GM21723 (cell line): ENCODE data around the gene LDLRAD2.
A peak's percentile ranks its signal among the peaks of the same experiment; 100 is the strongest.

ENCODE experiments used
- ATAC-seq: cut with Tn5 transposase; IDR thresholded peaks from one replicate; pipeline ENCODE4 v1.9.1; 2021; ENCODE audit warnings: mild to moderate bottlenecking, moderate library complexity; ENCODE audit not compliant: unreplicated experiment

Gene LDLRAD2

GRCh38 chr1:21857840-21858670, 46.0 kb downstream of the LDLRAD2 start:
- ATAC-seq: no peak

- no peak for ATAC-seq
Observed at GRCh38 chr1:21859669-21860179, 47.7 kb downstream of the LDLRAD2 start.

- no peak for ATAC-seq
Observed at GRCh38 chr1:21860971-21861370, 48.9 kb downstream of the LDLRAD2 start.

GRCh38 chr1:21861602-21862429, 49.8 kb downstream of the LDLRAD2 start:
- no peak for ATAC-seq

- ATAC-seq: no peak
Observed at GRCh38 chr1:21863981-21864380, 51.9 kb downstream of the LDLRAD2 start.

GRCh38 chr1:21864730-21865129, 52.7 kb downstream of the LDLRAD2 start:
- ATAC-seq: no peak

GRCh38 chr1:21865609-21865942, 53.5 kb downstream of the LDLRAD2 start:
- ATAC-seq: no peak

- ATAC-seq: peak; percentile 86
Observed at GRCh38 chr1:21865943-21866706, 54.1 kb downstream of the LDLRAD2 start.

GRCh38 chr1:21866707-21867043, 54.6 kb downstream of the LDLRAD2 start:
- peak; percentile 8 for ATAC-seq

GRCh38 chr1:21867451-21867996, 55.5 kb downstream of the LDLRAD2 start:
- ATAC-seq: no peak

- ATAC-seq: no peak
Observed at GRCh38 chr1:21868482-21868881, 56.4 kb downstream of the LDLRAD2 start.

- no peak for ATAC-seq
Observed at GRCh38 chr1:21868941-21869454, 56.9 kb downstream of the LDLRAD2 start.

GRCh38 chr1:21869620-21870121, 57.6 kb downstream of the LDLRAD2 start:
- no peak for ATAC-seq

GRCh38 chr1:21870611-21871010, 58.5 kb downstream of the LDLRAD2 start:
- no peak for ATAC-seq

- no peak for ATAC-seq
Observed at GRCh38 chr1:21871943-21872342, 59.9 kb downstream of the LDLRAD2 start.

GRCh38 chr1:21872445-21873079, 60.5 kb downstream of the LDLRAD2 start:
- ATAC-seq: no peak

GRCh38 chr1:21873174-21873573, 61.1 kb downstream of the LDLRAD2 start:
- no peak for ATAC-seq

- no peak for ATAC-seq
Observed at GRCh38 chr1:21873761-21874160, 61.7 kb downstream of the LDLRAD2 start.

- no peak for ATAC-seq
Observed at GRCh38 chr1:21874328-21874727, 62.3 kb downstream of the LDLRAD2 start.
